ES-I3 (cell line): ENCODE results near the gene ATP11B.

Experiments
- H3K36me3 ChIP-seq: 2 replicates; pipeline ENCODE4 v1.6.1; 2013; ENCODE audit warnings: mild to moderate bottlenecking, low read length, control low read depth, moderate library complexity; ENCODE audit not compliant: insufficient read depth
- H3K4me1 ChIP-seq: 2 replicates; pipeline ENCODE4 v1.6.1; 2013; ENCODE audit warnings: mild to moderate bottlenecking, control low read depth, low read length; ENCODE audit not compliant: insufficient read depth
- H3K9ac ChIP-seq: 2 replicates; pipeline ENCODE4 v1.6.1; 2013; ENCODE audit warnings: low read depth, mild to moderate bottlenecking, low read length, moderate library complexity
- H3K9me3 ChIP-seq: 2 replicates; pipeline ENCODE4 v1.6.1; 2013; ENCODE audit warnings: mild to moderate bottlenecking, low read length, moderate library complexity; ENCODE audit not compliant: control insufficient read depth, insufficient read depth

ATP11B gene

GRCh38 chr3:182896553-182896952 lies 103.2 kb downstream of the ATP11B start:
- Histone ChIP-seq H3K9ac (no peak overlapping the region), H3K4me1 (no peaks in the 10 kb centered on the region), H3K9me3 (no peaks in the 10 kb centered on the region), H3K36me3 (no peaks in the 10 kb centered on the region)

- Histone ChIP-seq H3K9me3 (no peaks in the 10 kb centered on the region), H3K9ac (no peak overlapping the region), H3K36me3 (no peaks in the 10 kb centered on the region), H3K4me1 (0 out of 2 replicates have a peak, but pooled peaks cover 5% of the 10 kb centered on the region)
Observed at GRCh38 chr3:182902236-182902635, 108.9 kb downstream of the ATP11B start.

DNA sequence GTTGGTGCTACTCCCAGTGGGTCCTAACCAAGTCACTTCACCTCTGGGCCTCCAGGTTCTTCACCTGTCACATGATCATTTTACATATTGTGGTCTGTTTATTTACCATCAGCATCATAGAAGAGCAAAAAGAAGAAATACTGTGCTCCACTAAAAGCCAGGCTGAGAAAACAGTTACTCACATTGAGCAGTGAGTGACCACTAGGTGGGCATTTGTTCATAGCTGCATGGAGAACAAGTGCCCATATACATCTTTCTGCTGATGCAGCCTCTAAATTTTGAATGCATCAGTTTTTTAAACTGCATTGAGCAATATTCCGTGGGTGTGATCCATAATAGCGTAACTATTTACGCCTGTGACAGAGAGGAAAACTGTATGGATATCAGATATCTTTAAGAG lies 110.9 kb downstream of the ATP11B start:
- Histone ChIP-seq H3K9ac (no peak overlapping the region), H3K4me1 (0 out of 2 replicates have a peak, but pooled peaks cover 5% of the 10 kb centered on the region), H3K36me3 (no peaks in the 10 kb centered on the region), H3K9me3 (no peaks in the 10 kb centered on the region)

GRCh38 chr3:182905623-182906022 lies 112.3 kb downstream of the ATP11B start:
- no peaks in the 10 kb centered on the region for H3K9me3 ChIP-seq
- H3K4me1 ChIP-seq, result 0 out of 2 replicates have a peak, but pooled peaks cover 5% of the 10 kb centered on the region
- H3K9ac ChIP-seq, result no peak overlapping the region
- H3K36me3 ChIP-seq, result no peaks in the 10 kb centered on the region

- Histone ChIP-seq H3K4me1 (0 out of 2 replicates have a peak, but pooled peaks cover 5% of the 10 kb centered on the region), H3K36me3 (no peaks in the 10 kb centered on the region), H3K9ac (no peak overlapping the region), H3K9me3 (no peaks in the 10 kb centered on the region)
Observed at GRCh38 chr3:182906036-182906435, 112.7 kb downstream of the ATP11B start.

- H3K9me3 ChIP-seq, result no peaks in the 10 kb centered on the region
- H3K9ac ChIP-seq, result no peak overlapping the region
- H3K36me3 ChIP-seq, result no peaks in the 10 kb centered on the region
- 0 out of 2 replicates have a peak, but pooled peaks cover 5% of the 10 kb centered on the region for H3K4me1 ChIP-seq
Observed at GRCh38 chr3:182908471-182908870, 115.2 kb downstream of the ATP11B start.

GRCh38 chr3:182909318-182910040 lies 116.2 kb downstream of the ATP11B start:
- H3K9me3 ChIP-seq, result no peaks in the 10 kb centered on the region
- no peaks in the 10 kb centered on the region for H3K36me3 ChIP-seq
- no peaks in the 10 kb centered on the region for H3K4me1 ChIP-seq
- no peak overlapping the region for H3K9ac ChIP-seq

DNA sequence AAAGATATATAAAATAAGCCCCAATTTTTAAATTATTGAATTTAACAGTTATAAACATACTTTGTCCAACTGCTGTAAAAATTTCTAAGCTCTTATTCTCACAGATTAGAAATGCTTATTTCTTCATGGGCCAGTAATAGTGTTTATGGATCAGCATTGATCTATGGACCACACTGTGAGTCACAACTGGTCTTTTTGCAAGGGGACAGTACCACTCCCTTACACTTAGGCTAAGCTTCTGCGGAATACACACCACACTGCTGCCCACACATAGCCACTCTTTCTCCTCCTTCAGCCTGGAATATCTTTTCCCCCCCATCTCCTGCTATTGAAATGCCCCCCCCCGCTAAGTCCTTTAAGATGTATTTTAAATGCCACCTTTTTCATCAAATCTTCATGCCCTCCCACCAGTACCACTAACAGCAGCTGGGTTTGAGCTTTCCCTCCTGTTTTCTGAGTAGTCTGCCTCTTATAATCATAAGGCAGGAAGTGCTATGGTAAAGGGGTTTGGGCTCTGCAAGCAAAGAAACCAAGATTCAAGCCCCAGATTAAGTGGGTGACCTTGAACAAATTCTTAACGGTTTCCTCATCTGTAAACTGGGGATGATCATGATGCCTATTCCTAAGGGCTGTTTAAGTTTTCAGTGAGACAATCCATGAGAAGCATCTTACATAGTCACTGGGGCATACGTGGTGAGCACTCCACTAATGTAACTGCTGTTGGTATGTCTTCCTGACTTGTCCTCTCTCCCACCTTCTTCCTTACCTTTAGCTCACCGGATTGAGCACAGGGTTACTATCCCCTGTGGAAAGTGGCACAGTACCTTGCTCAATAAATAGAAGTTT lies 117.9 kb downstream of the ATP11B start:
- Histone ChIP-seq H3K9ac (no peak overlapping the region), H3K36me3 (no peaks in the 10 kb centered on the region), H3K4me1 (no peaks in the 10 kb centered on the region), H3K9me3 (no peaks in the 10 kb centered on the region)

GRCh38 chr3:182911782-182912111 lies 118.4 kb downstream of the ATP11B start:
- H3K4me1 ChIP-seq, result no peaks in the 10 kb centered on the region
- H3K9ac ChIP-seq, result no peak overlapping the region
- no peaks in the 10 kb centered on the region for H3K36me3 ChIP-seq
- H3K9me3 ChIP-seq, result no peaks in the 10 kb centered on the region

GRCh38 chr3:182912474-182912873 lies 119.2 kb downstream of the ATP11B start:
- no peak overlapping the region for H3K9ac ChIP-seq
- H3K9me3 ChIP-seq, result no peaks in the 10 kb centered on the region
- H3K36me3 ChIP-seq, result no peaks in the 10 kb centered on the region
- H3K4me1 ChIP-seq, result no peaks in the 10 kb centered on the region

GRCh38 chr3:182913889-182914288 lies 120.6 kb downstream of the ATP11B start:
- no peaks in the 10 kb centered on the region for H3K36me3 ChIP-seq
- no peaks in the 10 kb centered on the region for H3K9me3 ChIP-seq
- no peak overlapping the region for H3K9ac ChIP-seq
- H3K4me1 ChIP-seq, result no peaks in the 10 kb centered on the region

GRCh38 chr3:182914341-182914740 lies 121.0 kb downstream of the ATP11B start:
- no peak overlapping the region for H3K9ac ChIP-seq
- H3K36me3 ChIP-seq, result no peaks in the 10 kb centered on the region
- no peaks in the 10 kb centered on the region for H3K9me3 ChIP-seq
- H3K4me1 ChIP-seq, result no peaks in the 10 kb centered on the region

GRCh38 chr3:182917134-182917533 lies 123.8 kb downstream of the ATP11B start:
- Histone ChIP-seq H3K4me1 (peaks cover 18% of the 10 kb centered on the region), H3K9me3 (no peaks in the 10 kb centered on the region), H3K36me3 (no peaks in the 10 kb centered on the region), H3K9ac (no peak overlapping the region)

DNA sequence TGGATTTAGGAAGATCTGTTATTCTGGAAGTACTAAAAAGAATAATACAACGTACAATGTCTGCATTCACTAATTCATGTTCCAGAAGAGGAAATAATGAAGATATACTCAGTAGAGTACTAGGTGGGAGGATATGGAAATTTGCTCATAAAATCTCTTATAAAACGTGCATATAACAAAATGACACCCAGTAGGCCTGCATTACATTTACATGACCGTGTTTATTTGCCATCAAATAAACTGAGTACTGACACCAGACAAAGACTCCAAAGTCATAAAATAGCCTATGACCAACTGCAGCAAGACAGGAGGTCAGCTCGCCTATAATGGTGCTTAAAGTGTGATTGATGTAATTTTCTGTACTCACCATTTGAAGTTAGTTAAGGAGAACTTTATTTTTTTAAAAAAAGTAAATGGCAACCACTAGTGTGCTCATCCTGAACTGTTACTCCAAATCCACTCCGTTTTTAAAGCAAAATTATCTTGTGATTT lies 126.6 kb downstream of the ATP11B start:
- Histone ChIP-seq H3K4me1 (peaks cover 18% of the 10 kb centered on the region), H3K36me3 (no peaks in the 10 kb centered on the region), H3K9me3 (no peaks in the 10 kb centered on the region), H3K9ac (no peak overlapping the region)
